Psoas muscle (tissue), 8 donors: ENCODE results near the gene MOK. TPM values are rescaled to one million over a fixed set of nuclear protein-coding genes. Genes with fewer than 3 reads are reported as not detected.
A peak's percentile ranks its signal among the peaks of the same experiment; 100 is the strongest.

Source experiments
- ATAC-seq, 4 donors: fragments of 200-7000 bp; cut with Tn5 transposase; one replicate each; pipeline ENCODE4 v1.9.1; 2020; ENCODE audit warnings: moderate library complexity in 3 of 4, mild to moderate bottlenecking in 2 of 4
- DNase-seq, 2 donors: peaks; one replicate each; pipeline ENCODE4 v3.0.0-alpha.2; 2020
- H3K27ac ChIP-seq: fragments of 200-600 bp; one replicate; pipeline ENCODE4 v1.8.0; 2022
- H3K27me3 ChIP-seq, 3 donors: fragments of 200-600 bp in 1 of 3; one replicate each; pipeline versions ENCODE4 v1.6.1 to v1.8.0; 2013 to 2022; ENCODE audit warnings: low read length in 2 of 3, mild to moderate bottlenecking in 2 of 3, moderate library complexity in 1 of 3; ENCODE audit not compliant: insufficient read depth in 3 of 3
- H3K36me3 ChIP-seq, 2 donors: fragments of 200-600 bp in 1 of 2; one replicate each; pipeline versions ENCODE4 v1.6.1 to v1.8.0; 2013 to 2022; ENCODE audit warnings: low read depth in 1 of 2, mild to moderate bottlenecking in 1 of 2, moderate library complexity in 1 of 2; ENCODE audit not compliant: insufficient read depth in 1 of 2
- H3K4me1 ChIP-seq: fragments of 200-600 bp; one replicate; pipeline ENCODE4 v1.8.0; 2022
- H3K4me3 ChIP-seq: fragments of 200-600 bp; one replicate; pipeline ENCODE4 v1.8.0; 2022; ENCODE audit warnings: mild to moderate bottlenecking
- H3K9me3 ChIP-seq: fragments of 200-600 bp; one replicate; pipeline ENCODE4 v1.8.0; 2022
- CTCF ChIP-seq: fragments of 200-600 bp; IDR thresholded peaks from one replicate; pipeline ENCODE4 v1.8.0; 2022; ENCODE audit warnings: antibody characterized with exemption
- WGBS, 3 donors: extraction: QIAGEN DNeasy Blood & Tissue Kit; methylation state at CpG; one replicate each; pipeline versions ENCODE4 v1.1.6 to v1.1.7; 2013; 5-methylcytosine and 5-hydroxymethylcytosine counted together
- intact Hi-C, 2 donors: fragments of 100-400 bp; cut with DNase I; formaldehyde crosslinking; loops; one replicate each; pipeline versions ENCODE4 v1.11.0 to v1.14.2; 2022
- polyA plus RNA-seq, 3 donors: library from polyadenylated mRNA; stranded (reverse); fragments of 200-250 nt; gene quantifications; one replicate each; pipeline ENCODE4 v1.2.3, GENCODE V29; 2013
- total RNA-seq, 4 donors: library from RNA; stranded (reverse); fragmentation: NEBNext Ultra II Directional in 2 of 4; extraction: Animal tissue kit (Norgen Biotek cat#: 25700) in 2 of 4; gene quantifications; one replicate each; pipeline versions ENCODE4 v1.2.1 to v1.2.4, GENCODE V29; 2021 to 2023
- donor health status: healthy with polysubstance abuse.
- donor health status: DM: no; HTN: no; CAD: no; lungs with moderate emphysema.
- donor health status: Bipolar disorder and iron deficiency.
- donor health status: healthy.
- donor health status: DM: yes; HTN: yes; CAD: no.
- donor health status: DM: no; HTN: no; CAD: no.
- donor health status: DM: no; HTN: no; CAD: no.
- donor health status: DM: yes; HTN: yes; CAD: no.

Gene MOK
- total and polyA plus RNA-seq, 7 donors: 1.8 to 11.1 (median 3.4) TPM

DNA sequence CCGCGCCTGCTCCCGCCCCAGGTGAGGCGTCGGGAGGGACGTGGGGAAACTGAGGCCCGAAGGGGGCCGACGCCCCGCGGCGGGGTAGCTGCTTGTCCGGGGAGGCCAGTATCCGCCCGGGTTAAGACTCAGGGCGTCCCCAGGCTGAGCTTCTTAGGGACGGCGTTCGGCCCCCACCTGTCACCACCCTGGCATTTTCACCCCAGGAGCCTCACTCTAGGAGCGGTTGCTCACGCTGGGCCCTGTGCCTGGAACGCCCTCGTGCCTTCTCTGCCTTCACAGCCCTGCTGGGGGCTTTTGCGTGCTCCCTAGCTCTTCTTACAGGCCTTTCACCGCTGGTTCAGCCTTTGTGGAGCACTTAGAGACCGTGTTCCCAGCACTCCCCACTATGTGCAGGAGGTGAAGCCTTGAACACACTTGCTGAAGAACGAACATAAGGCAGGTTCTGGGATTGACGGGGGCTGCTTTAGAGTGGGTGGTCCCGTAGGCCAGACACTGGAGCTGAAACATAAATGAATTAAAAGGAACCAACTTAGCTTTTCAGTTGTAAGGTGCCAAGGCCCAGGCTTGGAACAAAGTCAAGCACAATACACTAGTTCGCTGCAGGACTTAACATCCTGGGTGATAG lies 15.2 kb upstream of the MOK start:
- Histone ChIP-seq H3K27ac (peak overlapping the region; percentile 99), H3K9me3 (no peaks in the 10 kb centered on the region), H3K4me1 (peaks cover 29% of the 10 kb centered on the region), H3K27me3 (no peaks in the 10 kb centered on the region), H3K36me3 (peaks cover 0 to 10% of the 10 kb centered on the region in 2 donors), H3K4me3 (peak overlapping the region; percentile 85)
- TF ChIP-seq CTCF: no peak
- 3 to 9% (median 4%) methylated on average over 14 to 30 of the region's 30 CpGs for WGBS, 3 donors
- DNase-seq (peak; percentile 59 to 85), ATAC-seq (peak; percentile 5 to 9 (median 6))
- intact Hi-C loops: loop anchor here in 1 of 2 donors (5.0 kb wide), 1 partner anchor 192 kb away; no protein-coding TSS in a partner anchor

DNA sequence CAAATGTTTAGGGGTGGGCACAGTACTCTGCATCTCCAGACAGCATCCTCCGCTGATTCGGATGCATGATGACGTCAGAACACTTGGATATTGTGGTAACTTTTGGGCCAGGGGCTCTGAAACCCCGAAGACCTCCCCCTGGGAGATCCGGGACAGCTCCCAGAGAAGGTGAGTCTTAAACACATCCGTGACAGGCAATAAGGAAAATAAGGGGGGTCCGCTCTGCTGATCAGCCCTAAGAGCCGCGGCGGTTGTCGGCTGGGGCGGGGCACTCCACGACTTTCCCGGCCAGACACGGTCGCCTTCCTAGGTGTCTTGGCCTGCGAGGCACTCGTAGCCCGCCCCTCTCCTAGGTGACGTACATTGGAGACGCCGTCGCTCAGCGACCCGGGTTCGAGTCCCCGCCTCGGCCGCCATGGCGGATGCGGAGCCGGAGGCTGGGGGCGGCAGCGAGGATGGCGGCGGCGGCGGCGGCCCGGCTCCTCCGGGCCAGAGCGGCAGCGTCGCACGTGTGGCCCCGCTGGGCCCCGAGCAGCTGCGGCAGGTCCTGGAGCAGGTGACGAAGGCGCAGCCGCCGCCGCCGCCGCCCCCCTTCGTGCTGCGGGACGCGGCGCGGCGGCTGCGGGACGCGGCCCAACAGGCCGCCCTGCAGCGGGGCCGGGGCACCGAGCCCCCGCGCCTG lies 14.5 kb upstream of the MOK start, which contains the start of gene ZNF839:
Gene ZNF839 (plus strand): TSS at position 396 of the 682 bp plus-strand sequence. CDS start 20 bp downstream, at position 416.
- intact Hi-C loops: loop anchor here (2.0 to 10.0 kb wide), 4 partner anchors 43 to 355 kb away; partner anchors contain the start of genes DYNC1H1 (in 2 of the 2), CINP (in 1 of the 2), HSP90AA1 (in 1 of the 2) and TECPR2 (in 1 of the 2)
- DNase-seq (peak; percentile 94 to 98), ATAC-seq (peak; percentile 65 to 66 (median 66))
- TF ChIP-seq CTCF: no peak
- Histone ChIP-seq H3K27ac (peak within 1 kb of the TSS; percentile 99), H3K9me3 (no peaks in the 10 kb centered on the region), H3K4me1 (peaks cover 32% of the 10 kb centered on the region), H3K4me3 (peak within 1 kb of the TSS; percentile 85), H3K27me3 (no peaks in the 10 kb centered on the region), H3K36me3 (peaks cover 0 to 10% of the 10 kb centered on the region in 2 donors)
- 0 to 1% (median 0%) methylated on average over 38 to 71 of the region's 71 CpGs for WGBS, 3 donors

GRCh38 chr14:102318781-102319276 lies 13.9 kb upstream of the MOK start:
- TF ChIP-seq CTCF: no peak
- ATAC-seq: no peak
- peaks cover 0 to 10% of the 10 kb centered on the region in 2 donors for H3K36me3 ChIP-seq
- no peaks in the 10 kb centered on the region for H3K27me3 ChIP-seq
- H3K4me1 ChIP-seq: peaks cover 34% of the 10 kb centered on the region
- intact Hi-C loops: loop anchor here (2.0 to 10.0 kb wide), 3 partner anchors 44 to 354 kb away; partner anchors contain the start of genes DYNC1H1 (in 2 of the 2), CINP (in 1 of the 2), HSP90AA1 (in 1 of the 2) and TECPR2 (in 1 of the 2)
- WGBS, 3 donors: 62 to 66% (median 65%) methylated on average over 15 of the region's 15 CpGs
- peak overlapping the region; percentile 99 for H3K27ac ChIP-seq
- no peaks in the 10 kb centered on the region for H3K9me3 ChIP-seq
- no peak for DNase-seq
- H3K4me3 ChIP-seq: peak overlapping the region; percentile 85

- ATAC-seq (peak; percentile 64 to 70 (median 67)), DNase-seq (peak in 1 of 2 donors; percentile 77)
- no peaks in the 10 kb centered on the region for H3K9me3 ChIP-seq
- H3K27ac ChIP-seq: peak overlapping the region; percentile 99
- peaks cover 33% of the 10 kb centered on the region for H3K4me1 ChIP-seq
- WGBS, 3 donors: 24 to 29% (median 24%) methylated on average over 12 of the region's 12 CpGs
- H3K27me3 ChIP-seq: no peaks in the 10 kb centered on the region
- peaks cover 0 to 9% of the 10 kb centered on the region in 2 donors for H3K36me3 ChIP-seq
- peak overlapping the region; percentile 70 for H3K4me3 ChIP-seq
- peak; percentile 28 for TF ChIP-seq CTCF
- intact Hi-C loops: loop anchor here (2.0 to 10.0 kb wide), 3 partner anchors 45 to 353 kb away; partner anchors contain the start of genes DYNC1H1 (in 2 of the 2), CINP (in 1 of the 2), HSP90AA1 (in 1 of the 2) and TECPR2 (in 1 of the 2)
Measured at GRCh38 chr14:102317564-102318248, 12.7 kb upstream of the MOK start.
